ENCODE measurements around the gene SLC5A11.
"Not testable (repeated sequence)": the region's sequence is repeated elsewhere in the genome, so short reads cannot be mapped to it uniquely, and the experiment has no call there.

DNA sequence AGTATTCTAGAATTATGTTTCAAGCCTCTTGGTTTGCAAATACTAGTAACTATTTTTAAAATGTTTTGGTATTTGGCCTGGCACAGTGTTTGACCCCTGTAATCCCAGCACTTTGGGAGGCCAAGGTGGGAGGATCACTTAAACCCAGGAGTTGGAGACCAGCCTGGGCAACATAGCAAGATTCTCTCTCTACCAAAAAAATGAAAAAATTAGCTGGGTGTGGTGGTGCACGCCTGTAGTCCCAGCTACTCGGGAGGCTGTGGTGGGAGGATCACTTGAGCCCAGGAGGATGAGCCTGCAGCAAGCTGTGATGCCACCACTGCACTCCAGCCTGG is 765 bp upstream of the SLC5A11 start:
- not testable (repeated sequence) for TF ChIP-seq POLR2A (IDR thresholded peaks at IDR 0.05; ENCODE audit: low read length); NR3C1 (IDR thresholded peaks at IDR 0.05); CHD2 (IDR thresholded peaks at IDR 0.05; ENCODE audit: low read length, partially characterized antibody); USF2 (IDR thresholded peaks at IDR 0.05); PBX3 (IDR thresholded peaks at IDR 0.05); BHLHE40 (IDR thresholded peaks at IDR 0.05; ENCODE audit: low read depth, low read length); SMC3 (IDR thresholded peaks at IDR 0.05); RAD21 (conservative IDR thresholded peaks at IDR 0.05 in 1 of 2, IDR thresholded peaks at IDR 0.05 in 1 of 2); PHF8 (IDR thresholded peaks at IDR 0.05; ENCODE audit: borderline replicate concordance, low read depth); JUN (IDR thresholded peaks at IDR 0.05)
- TF ChIP-seq, protein P1, sequence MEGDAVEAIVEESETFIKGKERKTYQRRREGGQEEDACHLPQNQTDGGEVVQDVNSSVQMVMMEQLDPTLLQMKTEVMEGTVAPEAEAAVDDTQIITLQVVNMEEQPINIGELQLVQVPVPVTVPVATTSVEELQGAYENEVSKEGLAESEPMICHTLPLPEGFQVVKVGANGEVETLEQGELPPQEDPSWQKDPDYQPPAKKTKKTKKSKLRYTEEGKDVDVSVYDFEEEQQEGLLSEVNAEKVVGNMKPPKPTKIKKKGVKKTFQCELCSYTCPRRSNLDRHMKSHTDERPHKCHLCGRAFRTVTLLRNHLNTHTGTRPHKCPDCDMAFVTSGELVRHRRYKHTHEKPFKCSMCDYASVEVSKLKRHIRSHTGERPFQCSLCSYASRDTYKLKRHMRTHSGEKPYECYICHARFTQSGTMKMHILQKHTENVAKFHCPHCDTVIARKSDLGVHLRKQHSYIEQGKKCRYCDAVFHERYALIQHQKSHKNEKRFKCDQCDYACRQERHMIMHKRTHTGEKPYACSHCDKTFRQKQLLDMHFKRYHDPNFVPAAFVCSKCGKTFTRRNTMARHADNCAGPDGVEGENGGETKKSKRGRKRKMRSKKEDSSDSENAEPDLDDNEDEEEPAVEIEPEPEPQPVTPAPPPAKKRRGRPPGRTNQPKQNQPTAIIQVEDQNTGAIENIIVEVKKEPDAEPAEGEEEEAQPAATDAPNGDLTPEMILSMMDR (IDR thresholded peaks at IDR 0.05) = not testable (repeated sequence)
- TF ChIP-seq, protein P2, sequence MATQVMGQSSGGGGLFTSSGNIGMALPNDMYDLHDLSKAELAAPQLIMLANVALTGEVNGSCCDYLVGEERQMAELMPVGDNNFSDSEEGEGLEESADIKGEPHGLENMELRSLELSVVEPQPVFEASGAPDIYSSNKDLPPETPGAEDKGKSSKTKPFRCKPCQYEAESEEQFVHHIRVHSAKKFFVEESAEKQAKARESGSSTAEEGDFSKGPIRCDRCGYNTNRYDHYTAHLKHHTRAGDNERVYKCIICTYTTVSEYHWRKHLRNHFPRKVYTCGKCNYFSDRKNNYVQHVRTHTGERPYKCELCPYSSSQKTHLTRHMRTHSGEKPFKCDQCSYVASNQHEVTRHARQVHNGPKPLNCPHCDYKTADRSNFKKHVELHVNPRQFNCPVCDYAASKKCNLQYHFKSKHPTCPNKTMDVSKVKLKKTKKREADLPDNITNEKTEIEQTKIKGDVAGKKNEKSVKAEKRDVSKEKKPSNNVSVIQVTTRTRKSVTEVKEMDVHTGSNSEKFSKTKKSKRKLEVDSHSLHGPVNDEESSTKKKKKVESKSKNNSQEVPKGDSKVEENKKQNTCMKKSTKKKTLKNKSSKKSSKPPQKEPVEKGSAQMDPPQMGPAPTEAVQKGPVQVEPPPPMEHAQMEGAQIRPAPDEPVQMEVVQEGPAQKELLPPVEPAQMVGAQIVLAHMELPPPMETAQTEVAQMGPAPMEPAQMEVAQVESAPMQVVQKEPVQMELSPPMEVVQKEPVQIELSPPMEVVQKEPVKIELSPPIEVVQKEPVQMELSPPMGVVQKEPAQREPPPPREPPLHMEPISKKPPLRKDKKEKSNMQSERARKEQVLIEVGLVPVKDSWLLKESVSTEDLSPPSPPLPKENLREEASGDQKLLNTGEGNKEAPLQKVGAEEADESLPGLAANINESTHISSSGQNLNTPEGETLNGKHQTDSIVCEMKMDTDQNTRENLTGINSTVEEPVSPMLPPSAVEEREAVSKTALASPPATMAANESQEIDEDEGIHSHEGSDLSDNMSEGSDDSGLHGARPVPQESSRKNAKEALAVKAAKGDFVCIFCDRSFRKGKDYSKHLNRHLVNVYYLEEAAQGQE (IDR thresholded peaks at IDR 0.05) = not testable (repeated sequence)

All from A549 (cell line).